H1 (cell line): ENCODE measurements around the gene TWF2. TPM values are rescaled to one million over a fixed set of nuclear protein-coding genes. Genes with fewer than 3 reads are reported as not detected.
A peak's percentile ranks its signal among the peaks of the same experiment; 100 is the strongest.

ENCODE experiments used
- CTCF ChIA-PET: fragments of 300-600 bp; sonication (Branson Sonifier 250); formaldehyde crosslinking; loops from one replicate; lab custom pipeline; 2021; ENCODE audit not compliant: partially characterized antibody; lab: Charles Lee
- POLR2A ChIA-PET: fragments of 300-600 bp; sonication (Branson Sonifier 250); formaldehyde crosslinking; loops from one replicate; lab custom pipeline; 2021; ENCODE audit warnings: inconsistent platforms; ENCODE audit not compliant: partially characterized antibody; lab: Charles Lee
- DNase-seq, 2 experiments: peaks; one replicate each; pipeline versions ENCODE4 v3.0.0 to v3.0.0-alpha.2; 2010 to 2022; ENCODE audit warnings: low spot score in 2 of 2, low read depth in 1 of 2, mixed read lengths in 1 of 2
- FAIRE-seq: peaks from 2 replicates; lab custom pipeline; 2011; peaks lifted over from hg19 to GRCh38; lab: Jason Lieb, UNC
- H2AFZ ChIP-seq: 2 replicates; pipeline ENCODE4 v1.8.1; 2012; ENCODE audit warnings: low read length, inconsistent platforms
- H2AK5ac ChIP-seq: 2 replicates; pipeline ENCODE4 v1.6.1; 2013; ENCODE audit warnings: low read depth, low read length
- H2BK120ac ChIP-seq: replicated peaks from 2 replicates; pipeline ENCODE3; 2013; ENCODE audit warnings: low read depth, low read length, inconsistent platforms
- H2BK12ac ChIP-seq: 2 replicates; pipeline ENCODE4 v1.6.1; 2013; ENCODE audit warnings: low read depth, low read length
- H2BK15ac ChIP-seq: 2 replicates; pipeline ENCODE4 v1.6.1; 2013; ENCODE audit warnings: low read length
- H2BK20ac ChIP-seq: 2 replicates; pipeline ENCODE4 v1.6.1; 2013; ENCODE audit warnings: low read length
- H2BK5ac ChIP-seq: 2 replicates; pipeline ENCODE4 v1.6.1; 2013; ENCODE audit warnings: low read depth, low read length
- H3K14ac ChIP-seq: 2 replicates; pipeline ENCODE4 v1.6.1; 2013; ENCODE audit warnings: inconsistent platforms; ENCODE audit not compliant: insufficient read length
- H3K18ac ChIP-seq: 2 replicates; pipeline ENCODE4 v1.6.1; 2013; ENCODE audit warnings: low read length; ENCODE audit errors: extremely low read depth
- H3K23ac ChIP-seq: 2 replicates; pipeline ENCODE4 v1.6.1; 2013; ENCODE audit warnings: inconsistent platforms; ENCODE audit not compliant: insufficient read length
- H3K23me2 ChIP-seq: 2 replicates; pipeline ENCODE4 v1.6.1; 2013; ENCODE audit warnings: low read depth, low read length
- H3K27ac ChIP-seq: 2 replicates; pipeline ENCODE4 v1.6.1; 2011; ENCODE audit warnings: low read depth, low read length, inconsistent platforms
- H3K27me3 ChIP-seq, 4 experiments: replicated peaks in 1 of 4; 1 replicate in 1 of 4; 2 replicates in 3 of 4; pipeline versions ENCODE4 v1.6.1 to v1.8.1; 2011 to 2013; ENCODE audit warnings: low read length in 3 of 4, mild to moderate bottlenecking in 3 of 4, inconsistent platforms in 2 of 4, mixed read lengths in 2 of 4, moderate library complexity in 1 of 4; ENCODE audit not compliant: control insufficient read depth in 3 of 4, insufficient read depth in 3 of 4; ENCODE audit errors: extremely low read depth in 1 of 4
- H3K36me3 ChIP-seq, 4 experiments: 2 replicates each; pipeline versions ENCODE4 v1.6.1 to v1.8.1; 2011 to 2013; ENCODE audit warnings: mild to moderate bottlenecking in 4 of 4, low read length in 3 of 4, moderate library complexity in 2 of 4, control low read depth in 1 of 4, inconsistent platforms in 1 of 4; ENCODE audit not compliant: insufficient read depth in 4 of 4, control insufficient read depth in 2 of 4
- H3K4ac ChIP-seq: replicated peaks from 2 replicates; pipeline ENCODE3; 2013; ENCODE audit warnings: low read length, low read depth, mixed read lengths, inconsistent platforms; ENCODE audit not compliant: insufficient read length
- H3K4me1 ChIP-seq, 4 experiments: replicated peaks in 1 of 4; 1 replicate in 1 of 4; 2 replicates in 3 of 4; pipeline versions ENCODE4 v1.6.1 to v1.8.1; 2011 to 2013; ENCODE audit warnings: low read length in 3 of 4, inconsistent platforms in 2 of 4, mixed read lengths in 1 of 4; ENCODE audit not compliant: insufficient read depth in 4 of 4, control insufficient read depth in 3 of 4
- H3K4me2 ChIP-seq, 2 experiments: 2 replicates each; pipeline versions ENCODE4 v1.6.1 to v1.8.1; 2011 to 2013; ENCODE audit warnings: low read depth in 2 of 2, low read length in 2 of 2, control low read depth in 1 of 2, inconsistent platforms in 1 of 2, mild to moderate bottlenecking in 1 of 2; ENCODE audit not compliant: insufficient read depth in 1 of 2
- H3K4me3 ChIP-seq, 4 experiments: fragments of 200-600, 300-600 bp in 1 of 4; sonication (generic), shearing (Covaris generic), sonication (Bioruptor Twin) in 1 of 4; 2 replicates each; pipeline versions ENCODE4 v1.5.1 to v1.8.1; 2011 to 2016; ENCODE audit warnings: low read length in 4 of 4, low read depth in 3 of 4, control low read depth in 2 of 4, inconsistent platforms in 2 of 4, mild to moderate bottlenecking in 2 of 4, mixed read lengths in 1 of 4, moderate library complexity in 1 of 4; ENCODE audit not compliant: insufficient read depth in 2 of 4; ENCODE audit errors: extremely low read depth in 1 of 4
- H3K56ac ChIP-seq: replicated peaks from 2 replicates; pipeline ENCODE3; 2013; ENCODE audit warnings: low read depth, mild to moderate bottlenecking, mixed read lengths, low read length, inconsistent platforms; ENCODE audit not compliant: insufficient read length
- H3K79me1 ChIP-seq: 2 replicates; pipeline ENCODE4 v1.6.1; 2013; ENCODE audit warnings: low read depth, low read length, control low read depth
- H3K79me2 ChIP-seq, 2 experiments: 2 replicates each; pipeline versions ENCODE4 v1.6.1 to v1.8.1; 2012 to 2013; ENCODE audit warnings: low read length in 2 of 2, mild to moderate bottlenecking in 2 of 2, inconsistent platforms in 1 of 2; ENCODE audit not compliant: insufficient read depth in 2 of 2, control insufficient read depth in 1 of 2
- H3K9ac ChIP-seq, 4 experiments: replicated peaks in 1 of 4; 1 replicate in 1 of 4; 2 replicates in 3 of 4; pipeline versions ENCODE4 v1.6.1 to v1.8.1; 2011 to 2013; ENCODE audit warnings: low read depth in 3 of 4, low read length in 3 of 4, control low read depth in 2 of 4, mild to moderate bottlenecking in 2 of 4, moderate library complexity in 2 of 4, inconsistent platforms in 1 of 4; ENCODE audit errors: extremely low read depth in 1 of 4
- H3K9me3 ChIP-seq, 2 experiments: 2 replicates each; pipeline versions ENCODE4 v1.6.1 to v1.8.1; 2012 to 2013; ENCODE audit warnings: mild to moderate bottlenecking in 2 of 2, moderate library complexity in 2 of 2, control low read depth in 1 of 2, inconsistent platforms in 1 of 2, low read depth in 1 of 2, low read length in 1 of 2, mixed read lengths in 1 of 2; ENCODE audit not compliant: insufficient read depth in 2 of 2
- H4K20me1 ChIP-seq, 2 experiments: replicated peaks in 1 of 2; 2 replicates each; pipeline versions ENCODE3 to v1.8.1; 2011 to 2013; ENCODE audit warnings: inconsistent platforms in 2 of 2, low read length in 2 of 2, mild to moderate bottlenecking in 1 of 2; ENCODE audit not compliant: insufficient read depth in 2 of 2, control insufficient read depth in 1 of 2
- H4K5ac ChIP-seq: 2 replicates; pipeline ENCODE4 v1.6.1; 2013; ENCODE audit warnings: low read length, low read depth, mixed read lengths, inconsistent platforms; ENCODE audit not compliant: insufficient read length
- H4K8ac ChIP-seq: 2 replicates; pipeline ENCODE4 v1.8.0; 2013; ENCODE audit warnings: mild to moderate bottlenecking, moderate library complexity, low read length, inconsistent platforms; ENCODE audit not compliant: insufficient read depth; ENCODE audit errors: extremely low read depth
- H4K91ac ChIP-seq: replicated peaks from 2 replicates; pipeline ENCODE3; 2013; ENCODE audit warnings: low read length, mixed read lengths, inconsistent platforms; ENCODE audit not compliant: insufficient read length
- CEBPB ChIP-seq: IDR thresholded peaks from 2 replicates; pipeline ENCODE4 v1.6.1; 2012; ENCODE audit warnings: low read depth, low read length
- WGBS, 2 experiments: shearing (Covaris generic) in 1 of 2; methylation state at CpG; one replicate each; pipeline versions ENCODE4 v1.1.6 to v1.1.7; 2013 to 2015; ENCODE audit warnings: low lambda C conversion rate in 2 of 2, mixed read lengths in 2 of 2, inconsistent platforms in 1 of 2, low coverage in 1 of 2, missing lambda C conversion rate in 1 of 2; ENCODE audit not compliant: insufficient replicate concordance in 2 of 2, insufficient coverage in 1 of 2, insufficient read length in 1 of 2; ENCODE audit errors: extremely low coverage in 1 of 2, missing lambda C conversion rate in 1 of 2; 5-methylcytosine and 5-hydroxymethylcytosine counted together
- polyA plus RNA-seq, 7 experiments: library from polyadenylated mRNA; depleted of rRNA in 3 of 7; stranded (reverse) in 5 of 7; unstranded in 2 of 7; fragments of >200 nt in 5 of 7; fragments of 200-250 nt in 2 of 7; gene quantifications; 1 replicate in 5 of 7; 2 replicates in 1 of 7; 4 replicates in 1 of 7; pipeline versions ENCODE4 v1.2.1 to v1.2.3, GENCODE V29; 2011 to 2013; ENCODE audit warnings: missing spikeins in 2 of 7, mixed read lengths in 2 of 7
- total RNA-seq: library from RNA; stranded (reverse); fragmentation: NEBNext Ultra II Directional; extraction: Animal tissue kit (Norgen Biotek cat#: 25700); gene quantifications from 2 replicates; pipeline ENCODE4 v1.2.1, GENCODE V29; 2021

Gene TWF2
- total and polyA plus RNA-seq, 2 of the 8 experiments (the other 6 are each of a cell fraction or from before 2014, with no cell fraction given) = 65.2 to 90.4 TPM

- peak overlapping the region; percentile 72; the same call in 1 of the 2 replicates for H2BK5ac ChIP-seq
- no peak for FAIRE-seq
- H3K27ac ChIP-seq = peak overlapping the region; percentile 31; the same call in 1 of the 2 replicates
- no peak overlapping the region for H2AFZ ChIP-seq
- H2BK120ac ChIP-seq = no peak overlapping the region
- H3K14ac ChIP-seq = no peak overlapping the region
- H3K9ac ChIP-seq = no peak overlapping the region; a peak in 1 of 7 replicates
- 95% methylated on average over 1 of the region's 1 CpG; no CpG with 5 or more reads in 1 of the 2 experiments for WGBS, 2 experiments
- no peak for DNase-seq
- 0 out of 2 replicates have a peak overlapping the region, but pooled peaks have one; percentile 3 for H4K8ac ChIP-seq
- H3K56ac ChIP-seq = no peak overlapping the region
- no peaks in the 10 kb centered on the region for H3K36me3 ChIP-seq
- CTCF ChIA-PET = interaction anchor here (0.9 to 17.7 kb wide), 6 partner anchors 9 to 144 kb away, joined by 3 to 336 read pairs (median 6); partner anchors contain the start of gene TLR9
- H3K18ac ChIP-seq = peak overlapping the region; percentile 63
- H3K4me3 ChIP-seq = peak overlapping the region in 2 of 4 experiments; percentile 72 to 89; a peak in 2 of 8 replicates
- H3K9me3 ChIP-seq = no peaks in the 10 kb centered on the region
- H2AK5ac ChIP-seq = peak overlapping the region; percentile 20; the same call in 1 of the 2 replicates
- no peak overlapping the region for H3K4ac ChIP-seq
- no peak overlapping the region for H4K5ac ChIP-seq
- H4K20me1 ChIP-seq = peaks cover 0 to 7% of the 10 kb centered on the region in 2 experiments
- H3K79me2 ChIP-seq = peaks cover 0 to 15% of the 10 kb centered on the region in 2 experiments; a peak in 2 of 4 replicates
- H3K4me1 ChIP-seq = peaks cover 15 to 46% (median 31%) of the 10 kb centered on the region in 4 experiments
- POLR2A ChIA-PET = interaction anchor here (0.7 to 6.5 kb wide), 15 partner anchors 8 to 245 kb away, joined by 3 to 69 read pairs (median 3); partner anchors contain the start of genes GLYCTK, RPL29, TLR9 and WDR82
- peaks cover 13% of the 10 kb centered on the region; the same call in 1 of the 2 replicates for H3K79me1 ChIP-seq
- H2BK12ac ChIP-seq = peak overlapping the region; percentile 3; the same call in 1 of the 2 replicates
- H2BK20ac ChIP-seq = no peak overlapping the region
- H2BK15ac ChIP-seq = peak overlapping the region; percentile 98; the same call in 1 of the 2 replicates
- peak overlapping the region; percentile 78 to 98; a peak in 3 of 4 replicates for H3K4me2 ChIP-seq
- H3K23ac ChIP-seq = no peak overlapping the region
- peaks cover 10% of the 10 kb centered on the region for H3K23me2 ChIP-seq
- peak overlapping the region; percentile 16 for H4K91ac ChIP-seq
- peaks cover 4 to 19% (median 12%) of the 10 kb centered on the region in 4 experiments; a peak in 6 of 7 replicates for H3K27me3 ChIP-seq
- peak; percentile 38; the same call in 1 of the 2 replicates for TF ChIP-seq CEBPB
Observed at GRCh38 chr3:52240059-52240885, 1.3 kb upstream of the TWF2 start.
